HG03196 (cell line): ENCODE results near the gene MACROH2A2.
"Not testable (repeated sequence)": the region's sequence is repeated elsewhere in the genome, so short reads cannot be mapped to it uniquely, and the experiment has no call there.

ENCODE experiments used
- ATAC-seq: cut with Tn5 transposase; IDR thresholded peaks from one replicate; pipeline ENCODE4 v1.9.1; 2021; ENCODE audit not compliant: unreplicated experiment

Gene MACROH2A2

DNA sequence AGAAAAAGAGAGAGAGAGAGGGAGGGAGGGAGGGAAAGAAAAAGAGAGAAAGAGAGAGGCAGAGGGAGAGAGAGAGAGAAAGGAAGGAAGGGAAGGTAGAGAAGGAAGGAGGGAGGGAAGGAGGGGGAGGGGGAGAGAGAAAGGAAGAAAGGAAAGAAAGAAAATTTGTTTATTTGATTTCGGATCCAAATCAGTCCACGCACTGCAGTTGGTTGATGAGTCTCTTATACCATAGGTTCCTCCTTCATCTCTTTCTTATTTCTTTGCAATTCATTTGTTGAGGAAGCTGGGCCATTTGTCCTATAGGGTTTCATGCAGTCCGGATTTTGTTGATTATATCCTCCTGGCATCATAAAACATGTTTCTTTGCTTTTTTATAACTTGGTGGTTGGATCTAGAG, 45.6 kb downstream of the MACROH2A2 start:
- no peak for ATAC-seq

DNA sequence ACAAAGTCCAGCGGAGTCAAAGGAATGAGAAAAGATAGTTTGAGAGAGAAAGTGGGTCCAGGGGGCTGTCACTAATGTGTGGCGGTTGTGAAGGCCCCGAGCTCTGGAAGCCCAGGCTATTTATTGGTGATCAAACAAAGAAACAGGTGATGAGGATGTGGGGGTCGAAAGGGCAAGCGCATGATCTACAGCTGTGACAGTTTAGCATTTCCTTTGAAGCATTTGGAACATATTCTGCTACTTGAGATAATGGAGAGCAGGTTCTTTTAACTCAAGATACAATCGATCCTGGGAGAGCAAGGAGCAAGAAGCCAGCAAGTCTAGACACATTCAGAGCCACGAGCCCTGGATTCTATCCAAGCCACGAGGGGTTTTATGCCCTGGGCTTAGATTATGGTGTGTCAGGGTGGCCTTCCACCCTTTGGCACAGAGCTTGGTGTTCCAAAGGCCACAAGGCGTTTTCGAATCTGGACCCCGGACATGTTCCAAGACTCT, 48.5 kb downstream of the MACROH2A2 start:
- not testable (repeated sequence) for ATAC-seq

DNA sequence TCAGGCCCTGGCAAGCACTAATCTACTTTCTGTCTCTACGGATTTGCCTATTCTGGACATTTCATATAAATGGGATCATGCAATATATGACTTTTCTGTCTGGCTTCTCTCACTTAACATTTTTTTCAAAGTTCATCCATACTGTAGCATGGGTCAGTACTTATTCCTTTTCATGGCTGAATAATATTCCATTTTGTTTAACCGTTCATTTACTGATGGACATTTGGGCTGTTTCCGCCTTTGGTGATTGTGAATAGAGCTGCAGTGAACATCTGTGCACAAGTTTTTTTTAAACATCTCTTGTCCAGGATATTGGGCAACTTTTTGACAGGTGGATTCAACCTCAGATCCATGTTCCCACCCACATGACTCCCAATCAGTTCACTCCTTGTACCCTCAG, 49.0 kb downstream of the MACROH2A2 start:
- no peak for ATAC-seq

DNA sequence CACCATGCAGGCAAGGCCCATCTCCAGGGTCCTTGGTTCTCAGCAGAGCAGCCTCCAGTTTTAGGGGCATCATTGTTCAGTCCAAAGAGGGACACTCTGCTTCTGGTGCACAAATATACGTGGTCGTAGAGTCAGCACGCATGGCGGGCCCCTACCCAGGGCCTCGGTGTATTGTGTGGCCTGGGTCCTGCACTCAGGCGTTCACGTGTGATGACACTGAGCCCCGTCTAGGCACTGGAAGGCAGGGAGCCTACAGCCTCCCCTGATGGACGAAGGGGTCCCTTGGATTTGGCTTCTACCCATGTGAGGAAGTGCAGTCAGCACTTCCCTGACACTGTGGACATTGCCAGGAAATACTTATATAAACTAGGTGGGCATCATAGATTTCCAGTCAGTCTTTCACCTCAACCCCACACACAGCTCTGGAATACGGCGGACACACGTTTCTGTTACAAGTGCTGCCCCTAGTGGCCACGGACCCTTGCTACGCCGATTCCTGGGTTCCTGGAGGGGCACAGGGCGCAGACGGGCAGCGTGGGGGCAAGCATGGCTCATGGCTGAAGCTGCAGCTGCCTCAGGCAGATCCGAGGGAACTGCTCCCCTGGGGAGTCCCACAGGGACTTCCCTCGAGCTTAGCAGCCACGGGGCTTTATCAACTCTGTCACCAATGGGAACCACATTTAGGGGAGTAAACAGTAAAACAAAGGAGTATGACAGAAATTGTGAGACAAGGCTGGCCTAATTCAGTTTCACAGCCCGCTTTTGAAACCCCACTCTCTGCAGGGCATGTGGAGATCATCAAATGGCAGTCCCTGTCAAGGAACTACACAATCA, 54.5 kb downstream of the MACROH2A2 start:
- ATAC-seq = no peak

DNA sequence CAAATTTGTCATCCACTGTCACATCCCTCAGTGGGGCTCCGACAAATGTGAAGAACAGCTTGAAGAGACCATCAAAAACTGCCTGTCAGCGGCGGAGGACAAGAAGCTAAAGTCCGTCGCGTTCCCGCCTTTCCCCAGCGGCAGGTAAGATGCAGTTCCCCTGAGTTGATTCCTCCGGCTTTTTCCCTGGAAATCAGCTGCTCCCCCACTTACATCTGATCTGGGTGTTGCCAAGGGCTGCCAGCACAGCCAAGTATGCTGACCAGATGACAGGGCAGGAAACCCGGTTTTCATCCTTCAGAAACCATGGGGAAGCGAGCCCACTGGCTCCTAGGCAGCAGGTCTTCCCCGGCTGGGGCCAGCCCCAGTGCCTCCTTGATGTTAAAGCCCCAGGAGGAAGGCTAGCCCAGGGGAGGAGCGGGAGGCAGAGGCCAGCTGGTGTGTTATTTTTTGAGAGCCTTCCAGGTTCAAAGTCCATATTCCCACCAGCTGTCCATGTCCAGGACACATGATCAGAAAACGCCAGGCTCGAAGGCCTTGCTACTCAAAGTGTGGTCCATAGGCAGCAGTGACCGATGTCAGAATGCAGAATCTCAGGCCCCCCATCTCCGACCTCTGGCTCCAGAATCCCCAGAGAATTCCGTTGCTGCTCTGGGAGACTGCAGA, 56.6 kb downstream of the MACROH2A2 start:
- no peak for ATAC-seq

DNA sequence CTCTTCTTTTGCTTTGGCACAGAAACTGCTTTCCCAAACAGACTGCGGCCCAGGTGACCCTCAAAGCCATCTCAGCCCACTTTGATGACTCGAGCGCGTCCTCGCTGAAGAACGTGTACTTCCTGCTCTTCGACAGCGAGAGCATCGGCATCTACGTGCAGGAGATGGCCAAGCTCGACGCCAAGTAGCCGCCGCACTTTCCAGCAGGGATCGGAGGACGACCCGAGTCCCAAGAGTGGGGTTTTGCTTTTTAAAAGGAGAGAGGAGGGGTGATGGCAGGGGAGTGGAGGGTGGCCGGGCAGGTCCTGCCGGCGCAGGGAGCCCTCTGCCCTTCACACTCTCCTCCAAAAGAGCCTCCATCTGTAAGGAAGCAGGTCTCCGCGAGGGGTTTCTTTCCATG, 58.9 kb downstream of the MACROH2A2 start:
- ATAC-seq = no peak

DNA sequence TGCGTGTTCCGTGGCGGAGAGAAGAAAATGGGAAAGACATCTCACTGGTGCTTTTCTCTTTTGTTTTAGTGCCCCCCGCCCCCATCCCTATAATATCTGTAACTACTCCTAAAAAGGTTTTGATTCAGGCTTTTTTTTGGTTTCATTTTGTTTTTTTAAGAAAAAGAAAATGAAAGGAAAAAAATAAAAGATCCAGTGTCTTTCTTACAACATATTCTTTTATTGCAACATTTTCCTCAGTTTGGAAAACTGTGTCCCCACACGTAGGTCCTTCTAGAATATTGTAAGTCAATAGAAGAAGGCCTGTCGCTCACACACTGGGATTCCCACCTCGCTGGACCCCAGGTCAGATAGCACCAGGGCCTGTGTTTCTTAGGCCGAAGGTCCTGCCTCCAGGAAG, 59.4 kb downstream of the MACROH2A2 start:
- no peak for ATAC-seq

DNA sequence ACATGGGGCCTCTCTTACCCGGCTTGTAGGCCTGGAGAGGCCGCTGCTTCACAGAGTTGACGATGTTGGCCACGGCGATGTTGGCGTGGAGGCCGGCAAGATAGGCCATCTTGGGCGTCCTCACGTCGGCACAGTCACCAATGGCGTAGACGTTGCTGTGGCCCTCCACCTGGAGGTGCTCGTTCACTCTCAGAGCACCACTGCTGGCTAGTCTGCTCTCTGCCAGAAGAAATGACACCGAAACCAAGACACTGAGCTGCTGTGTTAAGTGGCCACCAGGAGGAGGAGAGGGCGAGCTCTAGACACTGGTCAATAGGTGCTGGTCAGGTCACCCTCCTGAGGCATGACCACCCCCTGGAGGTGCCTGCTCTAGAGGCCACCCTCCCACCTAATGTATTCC, 62.3 kb downstream of the MACROH2A2 start:
- ATAC-seq = no peak

DNA sequence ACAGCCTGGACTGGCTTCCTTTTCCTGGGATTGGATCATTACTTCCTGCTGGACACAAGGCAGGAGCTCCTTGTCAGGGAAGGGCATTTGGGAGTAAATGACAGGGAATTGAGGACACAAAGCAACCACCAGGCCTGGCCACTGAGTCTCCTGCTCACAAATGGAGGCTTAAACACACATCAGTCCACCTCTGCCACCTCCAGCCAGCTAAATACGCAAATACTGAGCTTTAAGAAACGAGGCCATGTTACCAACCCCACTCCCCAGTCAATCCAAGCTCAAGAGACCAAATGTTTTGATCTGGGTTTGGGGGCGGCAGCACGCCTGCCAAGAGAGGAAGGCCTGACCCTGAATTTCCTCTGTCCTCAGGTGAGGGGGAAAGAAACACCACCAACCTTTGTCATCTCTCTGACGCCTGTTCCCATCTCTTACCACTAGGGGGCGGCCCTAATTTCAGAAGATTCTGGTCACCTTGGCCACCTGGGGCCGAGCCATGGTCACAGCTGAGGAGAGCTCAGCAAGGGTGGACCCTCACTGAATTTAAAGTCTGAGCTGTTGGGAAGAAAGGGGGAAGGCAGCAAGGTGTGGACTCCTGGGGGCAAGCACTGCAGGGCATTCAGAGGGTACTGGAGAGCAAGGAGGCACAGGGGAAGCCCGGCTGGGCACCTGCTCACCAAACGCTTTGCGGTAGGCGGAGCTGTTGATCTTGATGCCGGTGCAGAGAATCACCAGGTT, 63.5 kb downstream of the MACROH2A2 start:
- ATAC-seq = no peak

DNA sequence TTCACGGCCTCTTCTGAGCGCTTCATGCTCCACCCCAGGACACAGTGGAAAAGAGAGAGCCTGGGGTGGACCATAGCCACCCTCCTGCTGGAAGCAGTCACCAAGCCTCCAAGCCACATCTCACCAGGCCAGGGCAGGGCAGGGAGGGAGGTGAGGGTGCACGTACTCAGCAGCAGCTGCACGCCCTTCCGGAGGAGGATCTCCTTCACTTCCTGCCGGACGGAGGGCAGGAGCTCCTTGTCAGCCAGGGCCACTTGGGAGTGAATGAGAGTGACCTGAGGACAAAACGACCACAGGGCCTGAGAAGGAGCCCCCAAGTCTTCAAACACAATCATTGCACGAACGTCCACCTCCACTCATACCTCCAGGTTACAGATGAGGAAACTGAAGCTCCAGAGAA, 65.0 kb downstream of the MACROH2A2 start:
- ATAC-seq = no peak

DNA sequence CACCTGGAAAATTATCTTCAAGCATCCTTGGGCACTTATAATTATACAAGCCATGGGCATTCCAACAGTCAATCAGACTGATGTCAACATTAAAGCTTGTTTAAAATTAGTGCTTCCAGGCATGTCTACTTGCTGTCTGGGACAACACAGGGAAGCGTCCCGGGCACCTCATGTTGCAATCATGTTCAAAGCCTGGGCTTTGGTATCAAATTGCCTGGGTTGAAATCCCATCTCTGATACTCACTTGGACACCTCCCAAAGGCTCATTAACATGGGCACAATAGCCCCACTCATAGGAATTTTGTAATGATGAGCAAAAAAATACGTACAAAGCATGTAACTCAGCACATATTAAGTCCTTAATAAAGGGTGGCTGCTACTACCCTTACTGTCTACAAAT, 65.5 kb downstream of the MACROH2A2 start:
- ATAC-seq = no peak

DNA sequence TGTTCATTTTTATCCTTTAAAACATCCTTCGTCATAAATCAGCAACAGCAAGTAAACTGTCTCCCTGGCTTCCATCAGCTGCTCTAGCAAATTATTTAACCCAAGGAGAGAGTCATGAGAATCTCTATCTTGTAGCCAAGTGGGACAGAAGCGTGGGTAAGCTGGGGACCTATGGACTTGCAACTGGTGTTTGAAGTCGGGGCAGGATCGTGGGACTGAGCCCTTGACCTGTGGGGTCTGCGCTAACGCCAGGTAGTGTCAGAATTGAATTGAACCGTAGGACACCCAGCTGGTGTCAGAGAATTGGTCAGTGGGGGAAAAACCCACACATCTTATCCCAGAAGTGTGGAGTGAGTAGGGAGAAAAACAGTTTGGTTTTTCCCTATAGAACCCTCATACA, 66.6 kb downstream of the MACROH2A2 start:
- ATAC-seq = no peak

DNA sequence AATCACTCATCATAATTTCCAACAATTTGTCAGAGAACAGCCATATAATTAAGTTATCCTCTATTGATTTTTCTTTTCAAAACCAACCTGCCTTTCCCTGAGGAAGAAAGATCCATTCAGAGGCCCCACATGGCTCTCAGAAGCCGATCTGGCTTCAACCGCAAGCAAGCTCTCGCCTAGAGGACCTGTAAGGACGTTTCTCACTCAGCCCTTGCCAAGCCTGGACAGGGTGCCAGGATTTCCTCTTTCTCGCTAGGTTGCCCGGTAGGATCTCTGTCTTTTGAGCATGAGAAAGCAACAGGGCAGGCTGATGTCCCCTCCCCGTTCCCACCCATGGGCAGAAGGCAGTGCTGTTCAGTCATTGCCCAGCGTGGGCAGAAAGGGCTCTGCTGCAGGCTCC, 67.0 kb downstream of the MACROH2A2 start:
- no peak for ATAC-seq

DNA sequence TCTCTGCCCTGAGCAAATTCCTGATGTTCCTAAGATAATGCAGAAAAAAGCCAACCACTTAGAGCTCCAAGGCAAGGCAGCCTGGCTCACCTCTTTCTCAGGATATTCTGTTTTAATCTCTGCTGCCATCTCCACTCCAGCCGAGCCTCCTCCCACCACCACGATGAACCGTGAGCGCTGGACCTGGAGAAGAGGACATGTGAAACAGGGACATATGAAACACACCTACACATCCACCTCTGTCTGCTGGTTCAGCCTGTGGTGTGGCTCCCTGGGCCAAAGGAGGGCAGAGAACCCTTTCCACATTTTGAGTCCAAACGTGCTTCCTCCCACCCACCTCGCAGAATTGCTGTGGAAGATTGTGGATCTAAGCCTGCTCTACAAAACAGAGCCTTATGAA, 67.8 kb downstream of the MACROH2A2 start:
- ATAC-seq = no peak

DNA sequence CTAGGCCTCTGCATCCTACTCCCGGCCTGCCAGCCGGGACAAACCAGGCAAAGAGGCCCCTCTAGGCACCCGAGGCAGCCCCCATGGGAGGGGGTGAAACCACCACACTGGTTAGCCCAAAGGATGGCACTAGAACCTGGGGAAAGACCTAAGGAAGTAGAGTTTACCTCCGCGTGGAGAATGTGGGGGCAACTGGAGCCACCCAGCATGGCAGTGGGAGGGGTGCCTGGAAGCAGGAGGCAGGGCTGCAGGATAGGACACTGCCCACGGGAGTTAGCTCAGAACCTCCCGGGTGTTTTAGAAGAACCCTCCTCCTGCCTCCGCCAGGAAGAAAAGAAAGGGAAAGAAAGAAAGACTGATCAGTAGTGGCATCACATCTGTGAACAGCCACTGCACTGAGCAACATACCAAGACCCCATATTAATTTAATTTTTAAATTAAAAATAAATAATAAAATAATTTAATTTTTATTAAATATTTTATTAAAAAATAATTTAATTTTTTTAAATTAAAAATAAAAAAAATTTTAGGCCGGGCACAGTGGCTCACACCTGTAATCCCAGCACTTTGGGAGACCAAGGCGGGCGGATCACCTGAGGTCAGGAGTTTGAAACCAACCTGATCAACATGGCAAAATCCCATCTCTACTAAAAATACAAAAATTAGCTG, 68.8 kb downstream of the MACROH2A2 start:
- no peak for ATAC-seq

DNA sequence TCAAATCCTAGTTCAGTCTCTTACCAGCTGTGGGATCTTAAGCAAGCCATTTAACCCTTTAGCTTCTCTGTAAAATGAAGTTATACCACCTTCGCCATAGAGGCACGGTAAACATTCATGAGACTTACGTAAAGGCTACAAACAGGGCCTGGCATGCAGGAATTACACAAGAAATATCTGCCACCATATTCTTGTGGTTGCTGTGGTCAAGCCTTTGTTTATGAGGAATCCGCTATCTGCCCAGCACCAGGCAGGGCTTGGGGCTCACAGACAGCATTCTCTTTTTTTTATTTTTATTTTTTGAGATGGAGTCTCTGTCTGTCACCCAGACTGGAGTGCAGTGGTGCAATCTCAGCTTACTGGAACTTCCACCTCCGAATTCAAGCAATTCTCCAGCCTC, 70.1 kb downstream of the MACROH2A2 start:
- ATAC-seq = no peak

DNA sequence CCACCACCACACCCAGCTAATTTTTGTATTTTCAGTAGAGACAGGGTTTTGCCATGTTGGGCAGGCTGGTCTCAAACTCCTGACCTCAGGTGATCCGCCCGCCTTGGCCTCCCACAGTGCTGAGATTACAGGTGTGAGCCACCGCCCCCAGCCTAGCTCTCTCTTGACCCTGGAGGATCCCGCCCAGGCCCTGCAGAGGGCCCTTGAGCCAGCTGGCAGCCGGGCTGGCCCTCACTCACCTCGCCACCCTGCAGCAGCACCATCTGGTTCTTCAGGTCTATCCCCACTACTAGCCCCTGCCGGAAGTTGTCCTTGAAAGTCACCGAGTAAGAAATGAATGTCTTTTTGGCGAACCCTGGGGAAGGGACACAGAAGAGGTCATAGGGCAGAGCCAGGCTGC, 70.5 kb downstream of the MACROH2A2 start:
- ATAC-seq = not testable (repeated sequence)

DNA sequence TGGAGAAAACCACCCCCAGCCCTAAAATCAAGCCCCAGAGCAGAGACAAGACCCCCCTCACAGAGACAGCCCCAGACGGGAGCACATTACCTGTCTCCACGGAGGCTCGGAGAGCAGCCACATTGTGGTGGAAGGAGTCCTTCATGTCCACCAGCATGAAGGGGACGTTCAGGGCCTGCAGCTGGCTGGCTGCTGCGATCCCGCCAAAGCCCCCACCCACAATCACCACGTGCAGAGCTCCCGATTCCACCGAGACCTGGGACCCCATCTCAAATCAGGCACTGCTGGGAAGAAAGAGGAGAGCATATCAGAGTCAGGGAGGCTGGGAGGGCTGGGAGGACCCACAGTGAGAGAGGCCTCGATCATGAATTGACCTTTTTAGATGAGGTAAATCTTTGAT, 71.2 kb downstream of the MACROH2A2 start:
- ATAC-seq = no peak

DNA sequence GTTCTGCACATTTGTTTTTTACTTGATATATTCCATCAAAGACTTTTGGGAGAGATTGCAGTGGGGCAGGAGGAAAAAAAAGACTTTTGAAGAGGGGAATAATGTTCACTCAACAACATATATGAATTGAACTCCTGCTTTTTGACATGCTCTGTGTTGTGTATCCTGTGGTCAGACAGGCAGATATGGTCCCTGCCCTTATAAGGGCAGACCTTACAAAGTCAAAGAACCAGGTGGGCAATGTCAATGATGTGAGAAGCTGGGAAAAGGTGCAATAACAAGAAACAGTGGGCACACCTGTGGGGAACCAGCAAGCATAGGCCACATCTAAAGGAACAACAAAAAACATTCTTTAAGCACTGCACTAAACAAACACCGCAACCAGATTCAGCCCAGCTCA, 71.8 kb downstream of the MACROH2A2 start:
- ATAC-seq = no peak

DNA sequence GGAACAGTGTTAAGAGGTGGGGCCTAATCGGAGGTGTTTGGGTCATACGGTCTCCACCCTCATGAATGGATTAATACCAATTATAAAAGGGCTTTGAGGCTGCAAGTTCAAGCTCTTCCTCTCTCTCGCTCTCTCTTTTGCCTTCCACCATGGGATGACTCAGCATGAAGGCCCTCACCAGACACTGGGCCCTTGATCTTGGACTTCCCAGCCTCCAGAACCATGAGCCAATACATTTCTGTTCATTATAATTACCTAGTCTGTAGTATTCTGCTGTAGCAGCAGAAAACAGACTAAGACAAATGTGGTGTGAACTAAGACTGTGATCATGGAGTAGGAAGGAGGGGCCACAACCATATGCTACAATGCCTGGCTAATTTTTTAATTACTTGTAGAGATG, 72.3 kb downstream of the MACROH2A2 start:
- no peak for ATAC-seq

DNA sequence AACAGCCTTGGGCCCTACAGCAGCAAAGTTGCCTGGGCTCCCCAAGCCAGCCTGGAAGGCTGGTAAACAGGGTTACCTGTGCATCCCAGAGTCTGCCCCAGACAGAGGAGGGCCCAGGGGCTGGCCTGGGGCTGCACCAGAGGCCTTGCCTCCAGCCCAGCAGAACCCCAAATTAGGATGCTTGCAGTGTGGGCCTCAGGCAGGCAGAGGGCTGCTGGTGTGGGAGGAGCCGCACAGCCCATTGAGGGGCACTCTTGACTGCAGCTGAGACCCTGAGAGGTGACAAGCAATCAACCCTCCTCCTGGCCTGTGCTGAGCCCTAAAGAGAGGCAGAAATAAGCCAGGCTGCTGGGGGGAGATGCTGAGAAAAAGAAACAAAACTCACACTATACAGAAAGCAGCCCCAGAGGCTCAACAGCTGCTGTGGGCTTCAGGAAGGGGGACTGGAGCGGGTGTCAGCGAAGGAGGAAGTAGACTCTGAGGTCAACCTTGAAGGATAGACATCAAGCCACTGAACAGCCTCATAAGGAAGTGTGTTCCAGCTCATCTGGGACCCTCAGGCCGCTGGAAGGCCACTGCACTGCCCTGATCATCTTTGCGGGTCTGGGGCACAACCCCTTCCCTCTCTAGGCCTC, 73.4 kb downstream of the MACROH2A2 start:
- no peak for ATAC-seq
